HCT116 (cell line): ENCODE data around the gene TMEM9. TPM values are rescaled to one million over a fixed set of nuclear protein-coding genes. Genes with fewer than 3 reads are reported as not detected.

ENCODE experiments used
- ATAC-seq: fragments of 200-7000 bp; cut with Tn5 transposase; 2 replicates; pipeline ENCODE4 v1.9.1; 2020; ENCODE audit warnings: mild to moderate bottlenecking, moderate library complexity
- BruUV-seq: library from RNA; stranded (reverse); fragments of 400-500 nt; replicated peaks from 2 replicates; lab custom pipeline; 2021; lab: Mats Ljungman, UMichigan
- CTCF ChIA-PET: fragments of 300-600 bp; sonication (Branson Sonifier 250); formaldehyde crosslinking; loops from one replicate; lab custom pipeline; 2021; ENCODE audit warnings: antibody characterized with exemption; lab: Charles Lee
- POLR2A ChIA-PET: fragments of 300-600, 350-600 bp; sonication (Branson Sonifier 250); formaldehyde crosslinking; loops from one replicate; lab custom pipeline; 2021; ENCODE audit warnings: antibody characterized with exemption; lab: Charles Lee
- RAD21 ChIA-PET, 2 experiments: fragments of 300-600 bp; sonication (Branson Sonifier 250); formaldehyde crosslinking; loops; one replicate each; lab custom pipeline; 2023; ENCODE audit warnings: low total read pairs in 2 of 2; ENCODE audit not compliant: uncharacterized antibody in 2 of 2, unreplicated experiment in 2 of 2, low non-redundant PET in 1 of 2; lab: Charles Lee
- DNase-seq: peaks from one replicate; pipeline ENCODE4 v3.0.0-alpha.2; 2010; ENCODE audit warnings: low read depth, low spot score
- H2AFZ ChIP-seq: fragments of 200-600 bp; shearing (Covaris generic), sonication (generic); 2 replicates; pipeline ENCODE4 v1.6.1; 2017; ENCODE audit warnings: low read depth, mixed run types, mixed read lengths, antibody characterized with exemption, low read length; ENCODE audit not compliant: poor library complexity, severe bottlenecking
- H3K27ac ChIP-seq: 2 replicates; pipeline ENCODE4 v1.5.1; 2012; ENCODE audit warnings: low read depth, low read length
- H3K27me3 ChIP-seq: fragments of 200-600 bp; sonication (generic); 2 replicates; pipeline ENCODE4 v1.6.1; 2016; ENCODE audit warnings: mixed run types, low read length, mixed read lengths; ENCODE audit not compliant: insufficient read depth
- H3K36me3 ChIP-seq, 2 experiments: fragments of 200-500 bp in 1 of 2; fragments of 200-600 bp in 1 of 2; sonication (Bioruptor generic) in 1 of 2; sonication (generic) in 1 of 2; 2 replicates each; pipeline versions ENCODE4 v1.5.1 to v1.6.1; 2014 to 2016; ENCODE audit warnings: low read length in 2 of 2, inconsistent platforms in 1 of 2, mixed read lengths in 1 of 2, mixed run types in 1 of 2; ENCODE audit not compliant: insufficient read depth in 2 of 2, control insufficient read depth in 1 of 2
- H3K4me1 ChIP-seq, 2 experiments: fragments of 200-600 bp in 1 of 2; sonication (generic) in 1 of 2; 2 replicates each; pipeline versions ENCODE4 v1.5.1 to v1.6.1; 2012 to 2017; ENCODE audit warnings: low read length in 2 of 2, inconsistent platforms in 1 of 2, mild to moderate bottlenecking in 1 of 2, mixed read lengths in 1 of 2, mixed run types in 1 of 2, moderate library complexity in 1 of 2; ENCODE audit not compliant: insufficient read depth in 2 of 2, control insufficient read depth in 1 of 2
- H3K4me2 ChIP-seq: fragments of 200-600 bp; sonication (generic); 2 replicates; pipeline ENCODE4 v1.6.1; 2017; ENCODE audit warnings: mixed run types, low read length, mixed read lengths
- H3K4me3 ChIP-seq, 2 experiments: fragments of 200-600 bp in 1 of 2; sonication (generic) in 1 of 2; replicated peaks in 1 of 2; 2 replicates each; pipeline ENCODE4 v1.5.1; 2011 to 2016; ENCODE audit warnings: low read length in 2 of 2, control low read depth in 1 of 2, low read depth in 1 of 2, mild to moderate bottlenecking in 1 of 2, mixed read lengths in 1 of 2, mixed run types in 1 of 2
- H3K79me2 ChIP-seq: fragments of 200-600 bp; sonication (generic); 2 replicates; pipeline ENCODE4 v1.6.1; 2017; ENCODE audit warnings: mild to moderate bottlenecking, mixed run types, low read length, moderate library complexity, mixed read lengths; ENCODE audit not compliant: insufficient read depth
- H3K9ac ChIP-seq: fragments of 200-600 bp; sonication (generic); 2 replicates; pipeline ENCODE4 v1.6.1; 2016; ENCODE audit warnings: low read length, mixed read lengths
- H3K9me2 ChIP-seq: fragments of 200-600 bp; sonication (generic), shearing (Covaris generic); 2 replicates; pipeline ENCODE4 v1.6.1; 2017; ENCODE audit warnings: mixed run types, mild to moderate bottlenecking, moderate library complexity; ENCODE audit not compliant: insufficient read depth
- H3K9me3 ChIP-seq, 2 experiments: fragments of 200-500 bp in 1 of 2; fragments of 200-600 bp in 1 of 2; sonication (Bioruptor generic) in 1 of 2; sonication (generic) in 1 of 2; 2 replicates each; pipeline ENCODE4 v1.6.1; 2014 to 2017; ENCODE audit warnings: low read length in 2 of 2, mixed read lengths in 2 of 2, inconsistent platforms in 1 of 2, low read depth in 1 of 2, mild to moderate bottlenecking in 1 of 2, mixed run types in 1 of 2, moderate library complexity in 1 of 2; ENCODE audit not compliant: control insufficient read depth in 1 of 2, insufficient read depth in 1 of 2
- H4K20me1 ChIP-seq: fragments of 200-600 bp; sonication (generic), shearing (Covaris generic); 2 replicates; pipeline ENCODE4 v1.6.1; 2017; ENCODE audit warnings: mixed run types, mild to moderate bottlenecking, moderate library complexity; ENCODE audit not compliant: insufficient read depth
- CBX3 ChIP-seq: IDR thresholded peaks from 2 replicates; pipeline ENCODE4 v1.6.1; 2012; ENCODE audit warnings: low read depth
- CEBPB ChIP-seq: IDR thresholded peaks from 2 replicates; pipeline ENCODE4 v1.6.1; 2012; ENCODE audit warnings: low read depth
- EGR1 ChIP-seq: IDR thresholded peaks from 2 replicates; pipeline ENCODE4 v1.6.1; 2012; ENCODE audit warnings: low read depth
- SRF ChIP-seq: IDR thresholded peaks from 2 replicates; pipeline ENCODE4 v1.6.1; 2012; ENCODE audit warnings: low read depth
- TCF7L2 ChIP-seq: IDR thresholded peaks from 2 replicates; pipeline ENCODE4 v1.7.0; 2011; ENCODE audit warnings: borderline replicate concordance, inconsistent platforms; ENCODE audit not compliant: insufficient read depth, insufficient read length; ENCODE audit errors: extremely low read depth
- YY1 ChIP-seq: IDR thresholded peaks from 2 replicates; pipeline ENCODE4 v1.6.1; 2011; ENCODE audit warnings: low read length, low read depth, moderate library complexity, mild to moderate bottlenecking; ENCODE audit not compliant: insufficient replicate concordance; ENCODE audit errors: extremely low read depth
- intact Hi-C: fragments of 100-400 bp; cut with micrococcal nuclease; formaldehyde crosslinking; loops from 2 replicates; pipeline ENCODE4 v1.10.0; 2022
- total RNA-seq: library from RNA; stranded (reverse); gene quantifications from one replicate; pipeline ENCODE4 v1.2.1, GENCODE V29; 2021; ENCODE audit not compliant: unreplicated experiment
- TF ChIP-seq, protein P1 (sequence below), 3 experiments: fragments of 200-600 bp in 1 of 3; sonication (generic) in 1 of 3; IDR thresholded peaks in 2 of 3; conservative IDR thresholded peaks in 1 of 3; 2 replicates each; pipeline ENCODE4 v1.5.1; 2012 to 2017; ENCODE audit warnings: low read depth in 2 of 3, low read length in 2 of 3, antibody characterized with exemption in 1 of 3, borderline replicate concordance in 1 of 3, control low read depth in 1 of 3, mild to moderate bottlenecking in 1 of 3, mixed read lengths in 1 of 3, mixed run types in 1 of 3, moderate library complexity in 1 of 3; ENCODE audit not compliant: insufficient read depth in 1 of 3
- TF ChIP-seq, protein P2 (sequence below): IDR thresholded peaks from 2 replicates; pipeline ENCODE4 v1.6.1; 2012
- TF ChIP-seq, protein P3 (sequence below): IDR thresholded peaks from 2 replicates; pipeline ENCODE4 v1.6.1; 2012
- TF ChIP-seq, protein P4 (sequence below): IDR thresholded peaks from 2 replicates; pipeline ENCODE4 v1.6.1; 2012; ENCODE audit warnings: low read depth
- TF ChIP-seq, protein P5 (sequence below): IDR thresholded peaks from 2 replicates; pipeline ENCODE4 v1.6.1; 2011; ENCODE audit warnings: mild to moderate bottlenecking, low read length, moderate library complexity; ENCODE audit not compliant: insufficient replicate concordance; ENCODE audit errors: extremely low read depth

The TMEM9 gene
- total RNA-seq, 1 experiment from 2014 or later: 66.3 TPM

DNA sequence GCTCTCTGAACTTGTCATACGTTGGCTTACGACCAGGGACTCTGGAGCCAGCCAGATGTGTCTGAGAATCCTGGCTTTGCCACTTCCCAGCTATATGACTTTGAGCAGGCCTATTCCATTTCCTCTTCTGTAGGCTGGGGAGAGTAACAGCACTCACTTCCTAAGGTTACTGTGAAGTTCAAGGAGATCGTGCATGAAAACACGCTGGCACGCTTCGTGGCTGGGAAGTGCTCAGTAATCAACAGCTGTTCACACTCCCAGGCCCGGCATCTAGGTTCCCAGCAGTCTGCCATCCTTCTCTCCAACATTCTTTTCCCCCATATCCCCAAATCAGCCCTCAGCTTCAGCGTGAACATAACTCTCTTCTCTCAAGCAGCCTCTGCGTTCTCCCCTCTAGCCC, 29.3 kb downstream of the TMEM9 start:
- H3K4me2 ChIP-seq: no peak overlapping the region
- no peak overlapping the region for H3K9ac ChIP-seq
- ChIA-PET RAD21 (no interaction called here), CTCF (no interaction called here), POLR2A (no interaction called here)
- no peak overlapping the region for H3K27ac ChIP-seq
- intact Hi-C loops: no loop called here
- no peaks in the 10 kb centered on the region for H4K20me1 ChIP-seq
- TF ChIP-seq, protein P1, sequence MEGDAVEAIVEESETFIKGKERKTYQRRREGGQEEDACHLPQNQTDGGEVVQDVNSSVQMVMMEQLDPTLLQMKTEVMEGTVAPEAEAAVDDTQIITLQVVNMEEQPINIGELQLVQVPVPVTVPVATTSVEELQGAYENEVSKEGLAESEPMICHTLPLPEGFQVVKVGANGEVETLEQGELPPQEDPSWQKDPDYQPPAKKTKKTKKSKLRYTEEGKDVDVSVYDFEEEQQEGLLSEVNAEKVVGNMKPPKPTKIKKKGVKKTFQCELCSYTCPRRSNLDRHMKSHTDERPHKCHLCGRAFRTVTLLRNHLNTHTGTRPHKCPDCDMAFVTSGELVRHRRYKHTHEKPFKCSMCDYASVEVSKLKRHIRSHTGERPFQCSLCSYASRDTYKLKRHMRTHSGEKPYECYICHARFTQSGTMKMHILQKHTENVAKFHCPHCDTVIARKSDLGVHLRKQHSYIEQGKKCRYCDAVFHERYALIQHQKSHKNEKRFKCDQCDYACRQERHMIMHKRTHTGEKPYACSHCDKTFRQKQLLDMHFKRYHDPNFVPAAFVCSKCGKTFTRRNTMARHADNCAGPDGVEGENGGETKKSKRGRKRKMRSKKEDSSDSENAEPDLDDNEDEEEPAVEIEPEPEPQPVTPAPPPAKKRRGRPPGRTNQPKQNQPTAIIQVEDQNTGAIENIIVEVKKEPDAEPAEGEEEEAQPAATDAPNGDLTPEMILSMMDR (IDR thresholded peaks at IDR 0.05 in 2 of 3, conservative IDR thresholded peaks at IDR 0.05 in 1 of 3; ENCODE audit: borderline replicate concordance in 1 of 3, insufficient read depth in 1 of 3, low read depth in 2 of 3, low read length in 2 of 3): no peak
- TF ChIP-seq, protein P2, sequence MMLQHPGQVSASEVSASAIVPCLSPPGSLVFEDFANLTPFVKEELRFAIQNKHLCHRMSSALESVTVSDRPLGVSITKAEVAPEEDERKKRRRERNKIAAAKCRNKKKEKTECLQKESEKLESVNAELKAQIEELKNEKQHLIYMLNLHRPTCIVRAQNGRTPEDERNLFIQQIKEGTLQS: no peak
- TF ChIP-seq TCF7L2 (no peak), CBX3 (no peak)
- TF ChIP-seq, protein P3, sequence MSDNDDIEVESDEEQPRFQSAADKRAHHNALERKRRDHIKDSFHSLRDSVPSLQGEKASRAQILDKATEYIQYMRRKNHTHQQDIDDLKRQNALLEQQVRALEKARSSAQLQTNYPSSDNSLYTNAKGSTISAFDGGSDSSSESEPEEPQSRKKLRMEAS: no peak
- no peaks in the 10 kb centered on the region for H3K79me2 ChIP-seq
- no peak overlapping the region for H2AFZ ChIP-seq
- H3K27me3 ChIP-seq: peaks cover 21% of the 10 kb centered on the region; the same call in 1 of the 2 replicates
- BruUV-seq: no TSS peak
- no peak for ATAC-seq
- DNase-seq: no peak
- H3K9me3 ChIP-seq: no peaks in the 10 kb centered on the region
- H3K4me3 ChIP-seq: no peak overlapping the region
- H3K4me1 ChIP-seq: peaks cover 13 to 30% of the 10 kb centered on the region in 2 experiments
- no peaks in the 10 kb centered on the region for H3K9me2 ChIP-seq
- H3K36me3 ChIP-seq: no peaks in the 10 kb centered on the region

DNA sequence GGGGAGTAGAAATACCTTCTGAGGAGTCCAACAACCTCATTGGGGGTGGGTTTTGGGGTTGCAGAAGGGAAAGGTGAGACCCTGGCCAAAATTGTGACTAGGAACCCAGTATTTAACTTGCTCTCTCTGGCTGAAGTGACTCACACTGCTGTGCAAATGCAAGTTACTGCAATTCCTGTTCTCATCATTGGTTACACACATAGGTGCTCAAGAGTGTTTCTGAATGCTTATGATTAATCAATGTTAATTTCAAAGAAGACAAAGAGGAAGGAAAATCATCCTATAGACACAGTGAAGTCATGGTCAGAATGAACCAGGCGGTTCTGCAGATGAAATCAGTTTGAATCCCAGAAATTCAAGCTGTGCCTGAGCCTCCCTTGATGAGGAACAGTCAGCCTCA, 30.4 kb downstream of the TMEM9 start:
- BruUV-seq: no TSS peak
- H3K36me3 ChIP-seq: no peaks in the 10 kb centered on the region
- no peaks in the 10 kb centered on the region for H4K20me1 ChIP-seq
- H3K9ac ChIP-seq: no peak overlapping the region
- peaks cover 21% of the 10 kb centered on the region; the same call in 1 of the 2 replicates for H3K27me3 ChIP-seq
- CTCF ChIA-PET: no interaction called here
- intact Hi-C loops: no loop called here
- peaks cover 13 to 33% of the 10 kb centered on the region in 2 experiments for H3K4me1 ChIP-seq
- no peaks in the 10 kb centered on the region for H3K9me2 ChIP-seq
- RAD21 ChIA-PET: no interaction called here
- DNase-seq: no peak
- no peaks in the 10 kb centered on the region for H3K9me3 ChIP-seq
- no peak overlapping the region for H3K4me3 ChIP-seq
- POLR2A ChIA-PET: no interaction called here
- no peaks in the 10 kb centered on the region for H3K79me2 ChIP-seq
- no peak overlapping the region for H2AFZ ChIP-seq
- H3K27ac ChIP-seq: no peak overlapping the region
- no peak overlapping the region for H3K4me2 ChIP-seq
- no peak for ATAC-seq
- TF ChIP-seq, protein P4, sequence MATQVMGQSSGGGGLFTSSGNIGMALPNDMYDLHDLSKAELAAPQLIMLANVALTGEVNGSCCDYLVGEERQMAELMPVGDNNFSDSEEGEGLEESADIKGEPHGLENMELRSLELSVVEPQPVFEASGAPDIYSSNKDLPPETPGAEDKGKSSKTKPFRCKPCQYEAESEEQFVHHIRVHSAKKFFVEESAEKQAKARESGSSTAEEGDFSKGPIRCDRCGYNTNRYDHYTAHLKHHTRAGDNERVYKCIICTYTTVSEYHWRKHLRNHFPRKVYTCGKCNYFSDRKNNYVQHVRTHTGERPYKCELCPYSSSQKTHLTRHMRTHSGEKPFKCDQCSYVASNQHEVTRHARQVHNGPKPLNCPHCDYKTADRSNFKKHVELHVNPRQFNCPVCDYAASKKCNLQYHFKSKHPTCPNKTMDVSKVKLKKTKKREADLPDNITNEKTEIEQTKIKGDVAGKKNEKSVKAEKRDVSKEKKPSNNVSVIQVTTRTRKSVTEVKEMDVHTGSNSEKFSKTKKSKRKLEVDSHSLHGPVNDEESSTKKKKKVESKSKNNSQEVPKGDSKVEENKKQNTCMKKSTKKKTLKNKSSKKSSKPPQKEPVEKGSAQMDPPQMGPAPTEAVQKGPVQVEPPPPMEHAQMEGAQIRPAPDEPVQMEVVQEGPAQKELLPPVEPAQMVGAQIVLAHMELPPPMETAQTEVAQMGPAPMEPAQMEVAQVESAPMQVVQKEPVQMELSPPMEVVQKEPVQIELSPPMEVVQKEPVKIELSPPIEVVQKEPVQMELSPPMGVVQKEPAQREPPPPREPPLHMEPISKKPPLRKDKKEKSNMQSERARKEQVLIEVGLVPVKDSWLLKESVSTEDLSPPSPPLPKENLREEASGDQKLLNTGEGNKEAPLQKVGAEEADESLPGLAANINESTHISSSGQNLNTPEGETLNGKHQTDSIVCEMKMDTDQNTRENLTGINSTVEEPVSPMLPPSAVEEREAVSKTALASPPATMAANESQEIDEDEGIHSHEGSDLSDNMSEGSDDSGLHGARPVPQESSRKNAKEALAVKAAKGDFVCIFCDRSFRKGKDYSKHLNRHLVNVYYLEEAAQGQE: no peak
- TF ChIP-seq SRF: no peak
- TF ChIP-seq CBX3: no peak
- TF ChIP-seq EGR1: no peak
- TF ChIP-seq, protein P5, sequence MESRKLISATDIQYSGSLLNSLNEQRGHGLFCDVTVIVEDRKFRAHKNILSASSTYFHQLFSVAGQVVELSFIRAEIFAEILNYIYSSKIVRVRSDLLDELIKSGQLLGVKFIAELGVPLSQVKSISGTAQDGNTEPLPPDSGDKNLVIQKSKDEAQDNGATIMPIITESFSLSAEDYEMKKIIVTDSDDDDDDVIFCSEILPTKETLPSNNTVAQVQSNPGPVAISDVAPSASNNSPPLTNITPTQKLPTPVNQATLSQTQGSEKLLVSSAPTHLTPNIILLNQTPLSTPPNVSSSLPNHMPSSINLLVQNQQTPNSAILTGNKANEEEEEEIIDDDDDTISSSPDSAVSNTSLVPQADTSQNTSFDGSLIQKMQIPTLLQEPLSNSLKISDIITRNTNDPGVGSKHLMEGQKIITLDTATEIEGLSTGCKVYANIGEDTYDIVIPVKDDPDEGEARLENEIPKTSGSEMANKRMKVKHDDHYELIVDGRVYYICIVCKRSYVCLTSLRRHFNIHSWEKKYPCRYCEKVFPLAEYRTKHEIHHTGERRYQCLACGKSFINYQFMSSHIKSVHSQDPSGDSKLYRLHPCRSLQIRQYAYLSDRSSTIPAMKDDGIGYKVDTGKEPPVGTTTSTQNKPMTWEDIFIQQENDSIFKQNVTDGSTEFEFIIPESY: no peak
- TF ChIP-seq YY1: no peak
- TF ChIP-seq CEBPB: no peak
